Osteoblast (primary cell): Measurements from ENCODE around the gene CLGN. TPM values are rescaled to one million over a fixed set of nuclear protein-coding genes. Genes with fewer than 3 reads are reported as not detected.
"Not testable (repeated sequence)": the region's sequence is repeated elsewhere in the genome, so short reads cannot be mapped to it uniquely, and the experiment has no call there.

ENCODE experiments used
- DNase-seq: peaks from one replicate; pipeline ENCODE4 v3.0.0; 2011; ENCODE audit warnings: low spot score, mixed read lengths; ENCODE audit not compliant: insufficient read length; ENCODE audit errors: missing footprints
- H2AFZ ChIP-seq: 2 replicates; pipeline ENCODE4 v1.6.0; 2011; ENCODE audit warnings: mild to moderate bottlenecking, low read length
- H3K27ac ChIP-seq: 2 replicates; pipeline ENCODE4 v1.5.1; 2011; ENCODE audit warnings: mild to moderate bottlenecking, low read depth, low read length, moderate library complexity
- H3K27me3 ChIP-seq: 2 replicates; pipeline ENCODE4 v1.6.0; 2012; ENCODE audit warnings: mild to moderate bottlenecking, control low read depth, inconsistent platforms, low read length, moderate library complexity; ENCODE audit not compliant: insufficient read depth
- H3K36me3 ChIP-seq: 2 replicates; pipeline ENCODE4 v1.5.1; 2011; ENCODE audit warnings: mild to moderate bottlenecking, low read length, control low read depth, moderate library complexity; ENCODE audit not compliant: insufficient read depth
- H3K4me1 ChIP-seq: 2 replicates; pipeline ENCODE4 v1.5.1; 2011; ENCODE audit warnings: mild to moderate bottlenecking, low read length, control low read depth, moderate library complexity; ENCODE audit not compliant: insufficient read depth
- H3K4me2 ChIP-seq: 2 replicates; pipeline ENCODE4 v1.6.0; 2011; ENCODE audit warnings: mild to moderate bottlenecking, low read length; ENCODE audit not compliant: insufficient read depth
- H3K4me3 ChIP-seq: fragments of 200-600 bp; sonication (generic); 3 replicates; pipeline ENCODE4 v1.5.1; 2012; ENCODE audit warnings: mild to moderate bottlenecking, low read length, inconsistent platforms; ENCODE audit not compliant: insufficient read depth
- H3K79me2 ChIP-seq: 2 replicates; pipeline ENCODE4 v1.6.0; 2012; ENCODE audit warnings: mild to moderate bottlenecking, low read length, control low read depth, inconsistent platforms; ENCODE audit not compliant: insufficient read depth
- H3K9me3 ChIP-seq: 2 replicates; pipeline ENCODE4 v1.5.1; 2011; ENCODE audit warnings: low read depth, low read length, control low read depth
- H4K20me1 ChIP-seq: 2 replicates; pipeline ENCODE4 v1.6.0; 2012; ENCODE audit warnings: mild to moderate bottlenecking, low read length, control low read depth; ENCODE audit not compliant: insufficient read depth
- total RNA-seq: library from RNA; depleted of rRNA; stranded (reverse); fragments of >200 nt; gene quantifications from 2 replicates; pipeline ENCODE4 v1.2.3, GENCODE V29; 2012
- TF ChIP-seq, protein P1 (sequence below): IDR thresholded peaks from 2 replicates; pipeline ENCODE4 v1.5.1; 2011; ENCODE audit warnings: mild to moderate bottlenecking, low read depth, low read length, moderate library complexity; ENCODE audit errors: extremely low read depth

Gene CLGN
- total RNA-seq, 1 donor, result 0.72 TPM

DNA sequence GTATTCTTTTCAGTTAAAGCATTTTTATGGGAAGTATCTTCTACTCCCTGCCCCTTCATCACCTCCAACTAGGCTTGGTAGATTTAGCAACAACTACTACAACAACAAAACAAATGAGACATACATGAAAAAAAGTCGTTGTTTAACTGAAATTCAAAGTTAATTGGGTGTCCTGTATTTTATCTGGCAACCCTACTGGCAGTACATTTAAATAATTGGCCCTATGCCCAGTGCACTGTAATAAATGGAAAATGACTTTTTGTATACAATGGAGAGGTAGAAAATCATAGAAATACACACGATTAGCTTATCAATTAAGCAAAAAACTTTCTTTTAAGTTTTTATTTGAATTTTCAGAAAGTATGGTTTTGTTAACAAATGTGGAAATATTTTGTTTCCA is 21.4 kb upstream of the CLGN start:
- no peaks in the 10 kb centered on the region for H3K9me3 ChIP-seq
- no peak overlapping the region for H2AFZ ChIP-seq
- no peaks in the 10 kb centered on the region for H3K4me1 ChIP-seq
- H3K36me3 ChIP-seq, result no peaks in the 10 kb centered on the region
- H3K27ac ChIP-seq, result no peak overlapping the region
- no peak for DNase-seq
- H3K4me2 ChIP-seq, result no peak overlapping the region
- H3K27me3 ChIP-seq, result peaks cover 8% of the 10 kb centered on the region
- no peaks in the 10 kb centered on the region for H3K79me2 ChIP-seq
- TF ChIP-seq, protein P1, sequence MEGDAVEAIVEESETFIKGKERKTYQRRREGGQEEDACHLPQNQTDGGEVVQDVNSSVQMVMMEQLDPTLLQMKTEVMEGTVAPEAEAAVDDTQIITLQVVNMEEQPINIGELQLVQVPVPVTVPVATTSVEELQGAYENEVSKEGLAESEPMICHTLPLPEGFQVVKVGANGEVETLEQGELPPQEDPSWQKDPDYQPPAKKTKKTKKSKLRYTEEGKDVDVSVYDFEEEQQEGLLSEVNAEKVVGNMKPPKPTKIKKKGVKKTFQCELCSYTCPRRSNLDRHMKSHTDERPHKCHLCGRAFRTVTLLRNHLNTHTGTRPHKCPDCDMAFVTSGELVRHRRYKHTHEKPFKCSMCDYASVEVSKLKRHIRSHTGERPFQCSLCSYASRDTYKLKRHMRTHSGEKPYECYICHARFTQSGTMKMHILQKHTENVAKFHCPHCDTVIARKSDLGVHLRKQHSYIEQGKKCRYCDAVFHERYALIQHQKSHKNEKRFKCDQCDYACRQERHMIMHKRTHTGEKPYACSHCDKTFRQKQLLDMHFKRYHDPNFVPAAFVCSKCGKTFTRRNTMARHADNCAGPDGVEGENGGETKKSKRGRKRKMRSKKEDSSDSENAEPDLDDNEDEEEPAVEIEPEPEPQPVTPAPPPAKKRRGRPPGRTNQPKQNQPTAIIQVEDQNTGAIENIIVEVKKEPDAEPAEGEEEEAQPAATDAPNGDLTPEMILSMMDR, result no peak
- H4K20me1 ChIP-seq, result no peaks in the 10 kb centered on the region
- no peak overlapping the region for H3K4me3 ChIP-seq

DNA sequence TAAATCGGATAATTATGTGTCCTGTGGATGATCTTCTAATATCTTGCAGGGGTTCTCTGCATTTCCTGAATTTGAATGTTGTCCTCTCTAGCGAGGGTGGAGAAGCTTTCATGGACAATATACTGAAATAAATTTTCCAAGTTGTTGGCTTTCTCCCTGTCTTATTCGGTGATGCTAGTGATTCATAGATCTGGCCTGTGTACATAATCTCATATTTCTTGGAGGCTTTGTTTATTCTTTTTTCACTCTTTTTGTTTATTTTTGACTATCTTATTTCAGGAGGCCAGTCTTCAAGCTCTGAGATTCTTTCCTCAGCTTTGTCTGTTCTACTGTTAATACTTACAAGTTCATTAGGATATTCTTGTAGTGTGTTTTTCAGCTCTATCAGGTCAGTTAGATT is 20.7 kb upstream of the CLGN start:
- Histone ChIP-seq H3K27me3 (peaks cover 8% of the 10 kb centered on the region), H3K27ac (no peak overlapping the region), H3K4me3 (no peak overlapping the region), H3K4me1 (no peaks in the 10 kb centered on the region), H4K20me1 (no peaks in the 10 kb centered on the region), H3K4me2 (no peak overlapping the region), H3K9me3 (no peaks in the 10 kb centered on the region), H3K36me3 (no peaks in the 10 kb centered on the region), H2AFZ (no peak overlapping the region), H3K79me2 (no peaks in the 10 kb centered on the region)
- no peak for DNase-seq
- TF ChIP-seq, protein P1, result no peak

DNA sequence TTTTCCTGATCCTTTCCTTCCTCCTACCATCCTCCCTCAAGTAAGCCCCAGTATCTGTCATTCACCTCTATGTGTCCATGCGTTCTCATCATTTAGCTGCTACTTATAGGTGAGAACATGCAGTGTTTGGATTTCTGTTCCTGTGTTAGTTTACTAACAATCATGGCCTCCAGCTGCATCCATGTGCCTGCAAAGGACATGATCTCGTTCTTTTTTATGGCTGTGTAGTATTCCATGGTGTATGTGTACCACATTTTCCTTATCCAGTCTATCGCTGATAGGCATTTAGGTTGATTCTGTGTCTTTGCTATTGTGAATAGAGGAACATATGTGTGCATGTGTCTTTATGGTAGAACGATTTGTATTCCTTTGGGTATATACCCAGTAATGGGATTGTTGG is 16.9 kb upstream of the CLGN start:
- not testable (repeated sequence) for H3K27ac ChIP-seq, H3K9me3 ChIP-seq, H3K27me3 ChIP-seq, H3K79me2 ChIP-seq, H4K20me1 ChIP-seq, H3K4me2 ChIP-seq, H3K4me3 ChIP-seq, H2AFZ ChIP-seq, H3K4me1 ChIP-seq, DNase-seq, H3K36me3 ChIP-seq

DNA sequence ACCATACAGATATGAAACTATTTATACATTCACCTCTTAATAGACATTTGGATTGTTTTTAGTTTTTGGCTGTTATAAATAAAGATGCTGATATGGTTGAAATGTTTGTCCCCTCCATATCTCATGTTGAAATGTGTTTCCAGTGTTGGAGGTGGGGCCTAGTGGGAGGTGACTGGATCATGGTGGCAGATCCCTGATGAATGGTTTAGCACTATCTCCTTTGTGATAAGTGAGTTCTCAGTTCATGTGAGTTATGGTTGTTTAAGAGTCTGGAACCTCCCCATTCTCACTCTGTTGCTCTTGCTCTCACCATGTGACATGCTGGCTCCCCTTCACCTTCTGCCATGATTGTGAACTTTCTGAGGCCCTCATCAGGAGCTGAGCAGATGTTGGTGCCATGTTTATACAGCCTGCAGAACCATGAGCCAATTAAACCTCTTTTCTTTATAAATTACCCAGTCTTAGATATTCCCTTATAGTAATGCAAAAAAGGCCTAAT is 12.2 kb upstream of the CLGN start:
- Histone ChIP-seq H3K4me3 (no peak overlapping the region), H3K79me2 (no peaks in the 10 kb centered on the region), H2AFZ (no peak overlapping the region), H3K27me3 (peaks cover 11% of the 10 kb centered on the region), H3K9me3 (no peaks in the 10 kb centered on the region), H3K4me1 (no peaks in the 10 kb centered on the region), H3K36me3 (no peaks in the 10 kb centered on the region), H3K27ac (no peak overlapping the region), H4K20me1 (no peaks in the 10 kb centered on the region), H3K4me2 (no peak overlapping the region)
- TF ChIP-seq, protein P1, result no peak
- no peak for DNase-seq
